GM23338 (cell line): ENCODE data around the gene BCAS1. TPM values are rescaled to one million over a fixed set of nuclear protein-coding genes. Genes with fewer than 3 reads are reported as not detected.

Source experiments
- ATAC-seq: fragments of 200-7000 bp; cut with Tn5 transposase; 3 replicates; pipeline ENCODE4 v1.9.1; 2020
- DNase-seq: peaks from one replicate; pipeline ENCODE4 v3.0.0-alpha.2; 2015; ENCODE audit warnings: low spot score
- H2AFZ ChIP-seq: fragments of 200-600 bp; sonication (generic); 2 replicates; pipeline ENCODE4 v1.8.0; 2016; ENCODE audit warnings: antibody characterized with exemption, mild to moderate bottlenecking, moderate library complexity
- H3F3A ChIP-seq: fragments of 200-600 bp; sonication (generic); replicated peaks from 2 replicates; pipeline ENCODE4 v1.8.0; 2017; ENCODE audit warnings: antibody characterized with exemption, mixed run types, low read depth
- H3K27ac ChIP-seq: fragments of 200-600 bp; sonication (generic); 2 replicates; pipeline ENCODE4 v1.6.1; 2016; ENCODE audit warnings: low read depth
- H3K27me3 ChIP-seq: fragments of 200-600 bp; sonication (generic); 2 replicates; pipeline ENCODE4 v1.8.0; 2016; ENCODE audit warnings: mild to moderate bottlenecking, mixed run types, moderate library complexity; ENCODE audit not compliant: insufficient read depth
- H3K36me3 ChIP-seq: fragments of 200-600 bp; sonication (generic); 2 replicates; pipeline ENCODE4 v1.8.0; 2016; ENCODE audit warnings: mild to moderate bottlenecking; ENCODE audit not compliant: insufficient read depth
- H3K4me1 ChIP-seq: fragments of 200-600 bp; sonication (generic); 2 replicates; pipeline ENCODE4 v1.8.0; 2016; ENCODE audit warnings: mild to moderate bottlenecking, moderate library complexity; ENCODE audit not compliant: insufficient read depth
- H3K4me2 ChIP-seq: fragments of 200-600 bp; sonication (generic); 2 replicates; pipeline ENCODE4 v1.7.1; 2017; ENCODE audit warnings: mixed run types
- H3K4me3 ChIP-seq: fragments of 200-600 bp; sonication (generic); 2 replicates; pipeline ENCODE4 v1.6.1; 2016; ENCODE audit warnings: mixed run types
- H3K79me2 ChIP-seq: fragments of 200-600 bp; sonication (generic); replicated peaks from 2 replicates; pipeline ENCODE4 v1.8.0; 2017; ENCODE audit warnings: mild to moderate bottlenecking; ENCODE audit not compliant: insufficient read depth
- H3K9me2 ChIP-seq: fragments of 200-600 bp; sonication (generic); 2 replicates; pipeline ENCODE4 v1.8.0; 2017; ENCODE audit not compliant: insufficient read depth
- H4K20me1 ChIP-seq: fragments of 200-600 bp; sonication (generic); replicated peaks from 2 replicates; pipeline ENCODE4 v1.8.0; 2017; ENCODE audit warnings: mild to moderate bottlenecking; ENCODE audit not compliant: insufficient read depth
- H3K27ac Mint-ChIP-seq: 2 replicates; pipeline ENCODE4 v1.8.0; 2020; ENCODE audit warnings: inconsistent platforms, mild to moderate bottlenecking, moderate library complexity, mixed read lengths
- H3K27me3 Mint-ChIP-seq: 3 replicates; pipeline ENCODE4 v1.8.0; 2022; ENCODE audit warnings: low read depth, mild to moderate bottlenecking, moderate library complexity, mixed read lengths, inconsistent platforms; ENCODE audit not compliant: insufficient read depth, poor library complexity
- H3K36me3 Mint-ChIP-seq: 3 replicates; pipeline ENCODE4 v1.8.0; 2021; ENCODE audit warnings: low read depth, mild to moderate bottlenecking, inconsistent platforms, moderate library complexity, mixed read lengths
- H3K4me1 Mint-ChIP-seq: 3 replicates; pipeline ENCODE4 v1.8.0; 2020; ENCODE audit warnings: mild to moderate bottlenecking, inconsistent platforms, mixed read lengths
- H3K4me3 Mint-ChIP-seq: 3 replicates; pipeline ENCODE4 v1.8.0; 2021; ENCODE audit warnings: moderate library complexity, mild to moderate bottlenecking, inconsistent platforms, mixed read lengths
- H3K9me3 Mint-ChIP-seq: 3 replicates; pipeline ENCODE4 v1.8.0; 2020; ENCODE audit warnings: moderate library complexity, mild to moderate bottlenecking, inconsistent platforms, mixed read lengths
- CREB1 ChIP-seq: fragments of 250-450 bp; sonication (Bioruptor Pico); IDR thresholded peaks from 2 replicates; pipeline ENCODE4 v1.5.0; 2020; ENCODE audit warnings: low read depth, mild to moderate bottlenecking, moderate library complexity
- CTCF ChIP-seq, 2 experiments: fragments of 200-600 bp in 1 of 2; sonication (generic) in 1 of 2; conservative IDR thresholded peaks; 2 replicates each; pipeline versions ENCODE4 v1.5.1 to v1.6.1; 2016 to 2017; ENCODE audit warnings: antibody characterized with exemption in 2 of 2, low read depth in 2 of 2, mild to moderate bottlenecking in 2 of 2, moderate library complexity in 1 of 2
- ETS1 ChIP-seq: IDR thresholded peaks from 2 replicates; pipeline ENCODE4 v1.6.1; 2016; ENCODE audit warnings: antibody characterized with exemption
- EZH2 ChIP-seq: fragments of 200-600 bp; sonication (generic); IDR thresholded peaks from one replicate; pipeline ENCODE4 v1.8.0; 2017; ENCODE audit warnings: antibody characterized with exemption, mild to moderate bottlenecking, low read depth; ENCODE audit not compliant: unreplicated experiment
- EZH2phosphoT487 ChIP-seq: fragments of 200-600 bp; sonication (generic); IDR thresholded peaks from one replicate; pipeline ENCODE4 v1.8.1; 2018; ENCODE audit warnings: antibody characterized with exemption; ENCODE audit not compliant: unreplicated experiment
- JUNB ChIP-seq: IDR thresholded peaks from one replicate; pipeline ENCODE4 v1.6.1; 2016; ENCODE audit warnings: antibody characterized with exemption; ENCODE audit not compliant: unreplicated experiment
- NANOG ChIP-seq: IDR thresholded peaks from 2 replicates; pipeline ENCODE4 v1.6.1; 2016; ENCODE audit warnings: antibody characterized with exemption, borderline replicate concordance
- POLR2AphosphoS5 ChIP-seq: IDR thresholded peaks from 2 replicates; pipeline ENCODE4 v1.6.1; 2016; ENCODE audit warnings: antibody characterized with exemption, low read depth
- REST ChIP-seq: IDR thresholded peaks from one replicate; pipeline ENCODE4 v1.6.1; 2018; ENCODE audit warnings: antibody characterized with exemption; ENCODE audit not compliant: unreplicated experiment
- STAT1 ChIP-seq: IDR thresholded peaks from one replicate; pipeline ENCODE4 v1.6.1; 2016; ENCODE audit warnings: antibody characterized with exemption; ENCODE audit not compliant: unreplicated experiment
- ZNF114 ChIP-seq: fragments of 250-450 bp; sonication (Bioruptor Pico); IDR thresholded peaks from 2 replicates; pipeline ENCODE4 v1.5.0; 2020; ENCODE audit warnings: mild to moderate bottlenecking, moderate library complexity
- ZNF331 ChIP-seq: fragments of 250-450 bp; sonication (Bioruptor Pico); IDR thresholded peaks from 2 replicates; pipeline ENCODE4 v1.5.0; 2020; ENCODE audit warnings: low read depth, mild to moderate bottlenecking, moderate library complexity
- ZNF462 ChIP-seq: fragments of 250-450 bp; sonication (Bioruptor Pico); IDR thresholded peaks from 2 replicates; pipeline ENCODE4 v1.5.0; 2020; ENCODE audit warnings: mild to moderate bottlenecking, moderate library complexity
- polyA plus RNA-seq: library from polyadenylated mRNA; unstranded; fragments of >200 nt; fragmentation: Nextera tagmentation; extraction: Ambion mirVana; gene quantifications from 2 replicates; pipeline ENCODE4 v1.2.1, GENCODE V29; 2016
- total RNA-seq: library from RNA; depleted of rRNA; stranded (reverse); fragments of >200 nt; shearing (Covaris generic); gene quantifications from 2 replicates; pipeline ENCODE4 v1.2.3, GENCODE V29; 2014

The BCAS1 gene
- total and polyA plus RNA-seq, 2 experiments from 2014 or later, result 0.17 to 0.19 TPM

- TF ChIP-seq POLR2AphosphoS5, result no peak
- no peak for TF ChIP-seq ZNF331 (CRISPR knock-in tag)
- no peak for TF ChIP-seq EZH2phosphoT487
- TF ChIP-seq EZH2, result no peak
- TF ChIP-seq ZNF462 (CRISPR knock-in tag), result no peak
- TF ChIP-seq CTCF (conservative IDR thresholded peaks at IDR 0.05; ENCODE audit: low read depth in 2 of 2), result no peak
- no peak for TF ChIP-seq ZNF114 (CRISPR knock-in tag)
- no peak for TF ChIP-seq JUNB
- no peak for TF ChIP-seq CREB1 (CRISPR knock-in tag)
- TF ChIP-seq NANOG, result no peak
- TF ChIP-seq STAT1, result no peak
- no peak for TF ChIP-seq ETS1
- no peak for TF ChIP-seq REST
- peak overlapping the region; percentile 28; the same call in 1 of the 2 replicates for H2AFZ ChIP-seq
- H3K36me3 ChIP-seq, result peaks cover 5% of the 10 kb centered on the region; the same call in 1 of the 2 replicates
- H4K20me1 ChIP-seq, result no peaks in the 10 kb centered on the region
- DNase-seq (no peak), ATAC-seq (no peak)
- Mint-ChIP-seq H3K9me3 (peaks cover 21% of the 10 kb centered on the region), H3K27me3 (no peaks in the 10 kb centered on the region), H3K4me1 (peaks cover 5% of the 10 kb centered on the region; the same call in 2 of the 3 replicates), H3K4me3 (no peak overlapping the region), H3K36me3 (peaks cover 9% of the 10 kb centered on the region), H3K27ac (no peak overlapping the region)
- no peaks in the 10 kb centered on the region for H3K4me1 ChIP-seq
- H3K27ac ChIP-seq, result no peak overlapping the region
- no peaks in the 10 kb centered on the region for H3F3A ChIP-seq
- no peak overlapping the region for H3K4me2 ChIP-seq
- no peaks in the 10 kb centered on the region for H3K27me3 ChIP-seq
- peaks cover 2% of the 10 kb centered on the region; the same call in 1 of the 2 replicates for H3K9me2 ChIP-seq
- H3K79me2 ChIP-seq, result no peaks in the 10 kb centered on the region
- H3K4me3 ChIP-seq, result no peak overlapping the region
Observed at GRCh38 chr20:53954723-53955658, 115.4 kb downstream of the BCAS1 start.
